ENCODE results near the gene RNF141.

GRCh38 chr11:10514202-10514601, 26.8 kb downstream of the RNF141 start:
- TF ChIP-seq EZH2 (IDR thresholded peaks at IDR 0.05) (no peak), POLR2AphosphoS5 (IDR thresholded peaks at IDR 0.05; ENCODE audit: borderline replicate concordance, low read depth, low read length) (no peak), FOXP2 (optimal IDR thresholded peaks at IDR 0.05; ENCODE audit: control extremely low read depth, extremely low read length, insufficient read depth) (no peak)

Measured in SK-N-MC (cell line).